GM21390 (cell line): ENCODE measurements around the gene HTT.

Experiments
- ATAC-seq: cut with Tn5 transposase; IDR thresholded peaks from one replicate; pipeline ENCODE4 v1.9.1; 2021; ENCODE audit not compliant: unreplicated experiment

The HTT gene

DNA sequence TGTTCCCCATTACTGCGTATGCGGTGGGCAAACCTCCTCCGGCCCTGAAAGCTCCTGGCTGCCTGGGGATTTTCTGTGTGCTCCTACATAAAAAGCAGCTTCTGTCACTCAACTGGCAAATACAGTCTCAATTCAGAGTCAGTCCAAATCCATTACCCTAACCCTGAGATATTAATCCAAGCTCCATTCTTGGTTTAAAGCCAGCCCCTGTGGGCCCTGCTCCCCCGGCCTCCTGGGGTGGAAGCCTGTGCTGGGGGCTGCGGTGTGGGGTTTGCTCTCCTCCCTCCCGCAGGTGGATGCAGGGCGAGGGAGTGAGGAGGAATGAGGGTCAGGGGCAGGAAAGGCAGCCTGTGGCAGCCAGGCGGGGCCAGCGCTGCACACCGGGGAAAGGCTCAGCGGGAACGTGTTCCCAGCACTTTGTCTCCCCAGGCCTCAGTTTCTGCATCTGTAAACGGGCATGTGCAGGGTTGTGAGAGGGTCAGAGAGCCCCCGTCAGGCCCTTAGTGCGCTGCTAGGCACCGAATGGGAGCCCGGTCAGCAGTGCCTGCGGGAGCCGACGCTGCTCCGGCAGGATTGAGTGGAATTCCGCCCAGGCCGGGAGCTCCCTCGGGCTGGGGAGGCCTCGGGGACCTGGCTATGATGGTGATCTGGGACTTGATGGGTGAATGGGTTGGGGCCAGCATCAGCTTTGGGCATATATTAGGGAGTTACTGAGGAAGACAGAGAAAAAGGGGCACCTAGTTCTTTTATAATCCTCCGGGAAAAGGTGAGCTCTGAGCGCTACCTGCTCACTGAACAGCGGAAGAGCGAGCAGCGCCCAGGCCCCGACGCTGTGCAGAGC lies 212.1 kb downstream of the HTT start:
- ATAC-seq, result no peak

DNA sequence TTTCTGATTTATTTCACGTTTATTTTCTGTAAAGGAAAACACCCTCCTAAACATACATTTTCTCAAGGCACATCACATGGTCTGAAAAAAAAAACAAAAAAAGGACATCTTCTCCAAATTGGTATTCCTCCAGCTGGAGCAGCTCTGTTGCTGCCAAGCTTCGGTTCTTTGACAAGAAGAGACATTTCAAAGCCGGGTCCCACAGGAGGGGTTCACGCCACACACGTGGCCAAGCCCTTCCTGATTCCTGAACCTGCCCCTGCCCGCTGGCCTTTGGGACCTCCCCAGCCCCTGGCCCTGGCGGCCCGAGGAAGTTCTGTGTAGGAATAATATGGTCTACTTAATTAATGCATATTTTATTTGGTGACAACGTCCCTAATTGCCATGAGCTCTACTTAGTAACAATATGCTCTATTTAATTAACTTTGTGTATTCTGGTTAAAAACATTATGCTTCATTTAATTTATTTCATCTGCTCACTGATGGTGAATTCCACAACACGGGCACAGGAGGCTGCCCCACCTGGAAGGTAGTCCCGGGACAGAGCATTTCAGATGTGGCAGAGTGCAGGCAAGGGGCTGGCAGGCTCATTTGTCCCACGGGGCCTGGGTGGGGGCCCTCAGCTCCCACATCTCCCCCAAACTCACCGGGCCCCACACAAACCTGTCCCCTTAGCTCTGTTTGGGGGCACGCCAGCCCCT lies 212.9 kb downstream of the HTT start:
- no peak for ATAC-seq

DNA sequence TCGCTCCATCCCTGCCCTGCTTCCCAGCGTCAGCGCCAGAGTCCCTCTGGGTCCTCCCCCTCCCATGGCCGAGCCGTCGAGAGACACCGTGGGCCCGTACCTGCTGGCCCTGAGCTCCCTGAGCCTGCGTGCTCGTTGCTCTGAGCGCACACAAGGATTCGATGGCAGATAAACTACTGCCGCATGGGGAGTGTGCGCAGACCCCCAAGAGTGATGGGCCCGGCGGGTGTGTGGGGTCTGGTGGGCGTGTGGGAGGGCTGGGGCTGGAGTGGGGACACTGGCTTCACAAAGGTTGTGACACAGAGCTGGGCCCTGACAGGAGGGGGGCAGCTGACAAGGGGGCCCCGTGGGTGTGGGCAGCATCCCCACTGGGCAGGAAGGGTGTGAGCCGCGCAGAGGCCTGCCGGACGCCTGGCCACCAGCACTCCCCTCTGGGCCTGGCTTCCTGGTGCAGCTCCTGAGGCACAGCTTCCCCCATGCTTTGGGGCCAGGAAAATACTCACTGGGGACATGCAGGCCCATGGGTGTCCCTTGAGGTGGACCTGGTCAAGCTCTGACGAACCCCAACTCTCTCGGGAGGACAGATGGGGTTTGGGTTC lies 213.6 kb downstream of the HTT start:
- no peak for ATAC-seq

DNA sequence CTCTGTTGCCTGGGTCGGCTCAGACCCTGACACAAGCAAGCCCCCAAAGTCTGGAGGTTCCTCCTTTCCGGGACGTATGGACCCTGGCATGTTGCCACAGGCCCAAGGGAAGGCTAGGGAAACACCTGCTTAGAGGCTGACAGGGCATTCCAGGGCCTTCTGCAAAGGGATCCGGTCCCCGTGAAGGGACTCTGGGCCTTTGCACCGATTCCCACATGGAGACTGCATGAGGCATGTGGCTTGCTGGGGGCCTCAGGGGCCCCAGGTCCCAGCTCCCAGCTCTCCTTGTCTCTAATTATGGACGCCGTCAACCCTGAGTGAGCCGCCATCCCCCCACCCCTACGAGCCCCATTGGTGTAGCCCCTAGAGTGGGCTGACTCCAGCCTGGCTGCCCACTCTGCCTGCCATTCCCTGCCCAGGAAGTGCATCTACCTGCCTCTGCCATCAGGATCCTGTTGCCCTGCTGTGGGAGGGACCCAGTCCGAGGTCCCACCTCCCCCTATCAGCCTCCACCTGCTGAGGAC lies 214.2 kb downstream of the HTT start:
- ATAC-seq, result no peak

DNA sequence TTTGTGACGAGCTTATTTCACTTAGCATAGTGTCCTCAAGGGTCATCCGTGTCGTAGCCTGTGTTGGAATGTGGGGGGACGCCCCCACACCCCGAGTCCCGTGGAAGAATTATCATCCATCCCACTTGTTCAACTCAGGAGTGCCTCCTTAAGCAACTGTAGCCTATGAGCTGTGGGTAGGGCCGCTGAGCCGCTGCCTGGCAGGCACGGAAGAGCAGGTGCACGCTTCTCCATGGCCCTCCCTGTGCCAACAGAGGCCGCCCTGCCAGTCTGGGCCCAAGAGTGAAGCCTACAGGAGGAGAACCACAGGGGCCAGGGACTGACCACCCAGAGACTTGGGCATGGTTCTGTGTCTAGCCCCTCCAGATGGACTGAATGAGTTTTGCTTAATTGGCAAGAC lies 216.0 kb downstream of the HTT start:
- ATAC-seq, result no peak

DNA sequence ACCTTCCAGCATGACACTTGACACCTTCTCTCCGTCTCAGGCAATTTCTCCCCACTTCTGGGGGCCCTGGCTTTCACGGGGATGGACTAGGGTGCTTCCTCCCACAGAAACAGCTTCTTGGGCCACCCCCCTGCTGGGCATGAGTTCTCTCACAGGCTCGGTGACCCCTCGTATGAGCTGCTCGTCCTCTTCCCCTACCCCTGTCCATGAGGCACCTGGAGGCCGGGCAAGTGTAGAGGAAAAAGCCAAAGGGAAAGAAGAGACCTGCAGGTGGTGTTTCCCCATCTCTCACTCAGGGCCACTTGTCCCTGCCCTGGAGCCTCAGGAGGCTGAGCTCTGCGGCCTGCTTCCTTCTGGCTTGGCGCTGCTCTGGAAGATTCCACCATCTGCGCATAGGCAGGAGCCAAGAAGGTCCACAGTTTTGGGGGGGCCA lies 216.4 kb downstream of the HTT start:
- no peak for ATAC-seq

DNA sequence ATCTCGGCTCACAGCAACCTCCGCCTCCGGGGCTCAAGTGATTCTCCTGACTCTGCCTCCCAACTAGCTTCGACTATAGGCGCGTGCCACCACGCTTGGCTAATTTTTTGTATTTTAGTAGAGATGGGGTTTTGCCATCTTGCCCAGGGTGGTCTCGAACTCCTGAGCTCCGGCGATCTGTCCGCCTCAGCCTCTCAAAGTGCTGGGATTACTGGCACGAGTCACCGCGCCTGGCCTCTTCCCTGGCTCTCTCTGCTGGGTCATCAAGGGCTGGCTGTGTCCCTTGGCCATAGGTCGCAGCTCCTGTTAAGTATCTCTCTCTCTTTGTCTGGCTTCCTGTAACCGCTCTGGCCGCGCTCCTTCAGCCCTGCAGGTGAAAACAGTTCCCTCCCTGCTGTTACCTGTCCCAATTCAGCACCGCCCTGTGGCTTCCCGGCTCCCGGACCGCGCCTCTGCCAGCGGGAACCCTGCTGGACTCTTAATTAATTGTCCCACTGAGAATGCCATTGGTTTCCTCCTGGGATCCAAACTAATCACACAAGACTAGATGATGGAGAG lies 217.0 kb downstream of the HTT start:
- no peak for ATAC-seq

DNA sequence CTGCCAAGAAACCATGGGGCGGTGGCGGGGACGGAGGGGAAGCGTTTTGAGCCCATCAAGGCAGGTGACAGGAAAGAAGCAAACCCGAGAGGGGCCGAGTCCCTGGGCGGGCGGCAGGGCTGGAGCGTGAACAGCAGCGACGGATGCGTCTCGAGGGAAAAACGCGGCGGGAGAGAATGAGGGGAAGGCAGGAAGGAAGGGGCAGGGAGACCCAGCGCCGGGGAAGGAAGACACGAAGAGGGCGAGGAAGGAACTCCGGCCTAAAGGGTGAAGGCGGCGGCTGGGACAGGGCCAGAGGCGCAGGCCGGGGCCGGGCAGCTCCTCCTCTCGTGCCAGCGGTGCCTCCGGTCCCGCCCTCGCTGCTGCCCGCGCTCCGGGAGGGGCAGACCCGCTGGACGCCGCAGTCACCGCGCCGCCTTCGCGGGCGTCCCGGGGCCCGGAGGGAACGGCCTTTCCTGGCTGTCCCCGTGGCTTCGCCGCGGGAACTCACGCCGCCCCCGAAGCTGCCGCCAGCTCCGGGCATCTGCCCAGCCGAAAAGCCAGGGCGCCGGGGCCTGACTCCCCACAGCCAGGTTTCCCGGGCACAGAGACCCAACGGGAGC lies 217.6 kb downstream of the HTT start:
- ATAC-seq, result peak; percentile 8

DNA sequence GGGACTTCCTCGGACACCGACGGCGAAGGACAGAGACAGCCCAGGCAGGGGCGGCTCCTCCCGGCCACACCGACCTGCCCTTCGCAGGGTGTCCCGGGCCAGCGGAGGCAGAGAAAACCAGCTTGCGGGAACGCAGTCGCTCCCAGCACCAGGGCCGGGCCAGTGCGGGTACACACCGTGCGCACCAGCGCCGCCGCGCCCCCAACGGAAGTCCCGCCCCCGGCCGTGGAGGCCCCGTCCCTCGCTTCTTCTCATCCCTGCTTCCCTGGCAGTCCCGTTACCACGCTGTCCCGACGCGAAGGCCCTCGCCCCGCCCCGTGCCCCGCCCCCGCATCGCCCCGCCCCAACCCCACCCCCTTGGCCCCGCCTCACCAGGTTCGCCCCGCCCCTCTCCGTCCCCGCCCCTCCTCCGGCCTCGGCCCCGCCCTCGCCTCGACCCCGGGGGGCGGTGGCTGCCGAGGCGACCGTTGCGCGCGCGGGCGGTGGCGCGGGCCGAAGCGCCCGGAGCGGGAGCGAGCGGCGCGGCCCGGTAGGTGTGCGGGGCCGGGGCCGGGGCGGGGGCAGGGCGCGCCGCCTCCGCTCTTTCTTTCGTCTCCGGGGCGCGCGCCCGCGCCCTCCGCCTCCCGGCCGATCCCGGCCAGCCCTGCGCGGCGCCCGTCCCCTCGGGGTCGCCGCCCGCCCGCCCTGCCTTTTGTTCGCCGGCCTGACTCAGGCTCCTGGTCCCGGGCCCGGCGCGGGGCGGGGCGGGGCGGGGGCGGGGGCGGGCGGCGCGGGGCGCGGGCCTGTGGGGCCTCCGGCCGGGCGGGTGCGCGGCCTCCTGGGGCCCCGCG lies 218.3 kb downstream of the HTT start, which contains the start of gene RGS12:
Gene RGS12, plus strand, starts transcription at position 451 of the 830 bp plus-strand sequence. CDS start 23,150 bp downstream, outside the sequence.
- ATAC-seq, result peak; percentile 77
